Endothelial cell of umbilical vein (primary cell): ENCODE results near the gene LYPD5. TPM values are rescaled to one million over a fixed set of nuclear protein-coding genes. Genes with fewer than 3 reads are reported as not detected.

Experiments
- BruUV-seq: library from RNA; stranded (reverse); fragments of 400-500 nt; replicated peaks from 2 replicates; lab custom pipeline; 2021; lab: Mats Ljungman, UMichigan
- CTCF ChIA-PET: fragments of 300-600, 350-600 bp; sonication (Branson Sonifier 250); formaldehyde crosslinking; loops from one replicate; lab custom pipeline; 2021; ENCODE audit warnings: antibody characterized with exemption, inconsistent platforms; lab: Charles Lee
- POLR2A ChIA-PET: fragments of 300-600, 350-600 bp; sonication (Branson Sonifier 250); formaldehyde crosslinking; loops from one replicate; lab custom pipeline; 2021; ENCODE audit warnings: antibody characterized with exemption, inconsistent platforms; lab: Charles Lee
- DNase-seq: peaks from one replicate; pipeline ENCODE4 v3.0.0-alpha.2; 2011; ENCODE audit warnings: low read depth, low spot score
- FAIRE-seq: peaks from 2 replicates; lab custom pipeline; 2011; peaks lifted over from hg19 to GRCh38; lab: Jason Lieb, UNC
- H2AFZ ChIP-seq: 2 replicates; pipeline ENCODE4 v1.6.0; 2012; ENCODE audit warnings: low read depth, low read length, control low read depth, inconsistent platforms
- H3K27ac ChIP-seq: 2 replicates; pipeline ENCODE4 v1.5.1; 2011; ENCODE audit warnings: low read depth, mild to moderate bottlenecking, control low read depth, low read length, moderate library complexity; ENCODE audit not compliant: insufficient read depth
- H3K27me3 ChIP-seq, 2 experiments: 2 replicates each; pipeline versions ENCODE4 v1.6.0 to v1.6.1; 2011; ENCODE audit warnings: low read length in 2 of 2, mixed read lengths in 1 of 2; ENCODE audit not compliant: control insufficient read depth in 2 of 2, insufficient read depth in 2 of 2
- H3K36me3 ChIP-seq, 2 experiments: 2 replicates in 1 of 2; 3 replicates in 1 of 2; pipeline ENCODE4 v1.5.1; 2011; ENCODE audit warnings: low read length in 2 of 2, mild to moderate bottlenecking in 1 of 2, moderate library complexity in 1 of 2; ENCODE audit not compliant: control insufficient read depth in 2 of 2, insufficient read depth in 2 of 2; ENCODE audit errors: extremely low read depth in 1 of 2
- H3K4me1 ChIP-seq: 3 replicates; pipeline ENCODE4 v1.5.1; 2011; ENCODE audit warnings: mild to moderate bottlenecking, low read length; ENCODE audit not compliant: control insufficient read depth, insufficient read depth; ENCODE audit errors: extremely low read depth
- H3K4me2 ChIP-seq: 2 replicates; pipeline ENCODE4 v1.6.1; 2011; ENCODE audit warnings: low read length, control low read depth, mixed read lengths; ENCODE audit not compliant: insufficient read depth
- H3K4me3 ChIP-seq, 3 experiments: fragments of 200-600 bp in 1 of 3; sonication (generic), shearing (Covaris generic) in 1 of 3; replicated peaks in 1 of 3; 2 replicates each; pipeline ENCODE4 v1.5.1; 2011 to 2016; ENCODE audit warnings: control low read depth in 3 of 3, low read length in 3 of 3, mild to moderate bottlenecking in 2 of 3, inconsistent platforms in 1 of 3, low read depth in 1 of 3, moderate library complexity in 1 of 3; ENCODE audit not compliant: insufficient read depth in 1 of 3
- H3K79me2 ChIP-seq: 2 replicates; pipeline ENCODE4 v1.6.0; 2012; ENCODE audit warnings: low read length, inconsistent platforms; ENCODE audit not compliant: control insufficient read depth, insufficient read depth
- H3K9ac ChIP-seq: replicated peaks from 2 replicates; pipeline ENCODE3; 2011; ENCODE audit warnings: low read length, control low read depth; ENCODE audit not compliant: insufficient read depth; ENCODE audit errors: extremely low read depth
- H3K9me1 ChIP-seq: replicated peaks from 3 replicates; pipeline ENCODE4 v1.6.0; 2011; ENCODE audit warnings: mild to moderate bottlenecking, low read length; ENCODE audit not compliant: control insufficient read depth, insufficient read depth; ENCODE audit errors: extremely low read depth
- H3K9me3 ChIP-seq: replicated peaks from 2 replicates; pipeline ENCODE4 v1.5.1; 2012; ENCODE audit warnings: low read length, inconsistent platforms; ENCODE audit not compliant: control insufficient read depth, insufficient read depth
- H4K20me1 ChIP-seq: replicated peaks from 2 replicates; pipeline ENCODE3; 2011; ENCODE audit warnings: mild to moderate bottlenecking, low read length; ENCODE audit not compliant: control insufficient read depth, insufficient read depth; ENCODE audit errors: extremely low read depth
- CTCF ChIP-seq, 2 donors: IDR thresholded peaks; 1 replicate in 1 of 2; 2 replicates in 1 of 2; pipeline ENCODE4 v1.5.1; 2011; ENCODE audit warnings: low read length in 2 of 2, mild to moderate bottlenecking in 2 of 2, moderate library complexity in 2 of 2, control low read depth in 1 of 2, inconsistent platforms in 1 of 2, low read depth in 1 of 2; ENCODE audit not compliant: insufficient read depth in 1 of 2; ENCODE audit errors: extremely low read depth in 1 of 2
- EZH2 ChIP-seq: IDR thresholded peaks from 2 replicates; pipeline ENCODE4 v1.6.1; 2012; ENCODE audit warnings: borderline replicate concordance, low read depth, mild to moderate bottlenecking, moderate library complexity, low read length, inconsistent platforms; ENCODE audit not compliant: severe bottlenecking
- FOS ChIP-seq: IDR thresholded peaks from 2 replicates; pipeline ENCODE4 v1.6.1; 2011; ENCODE audit warnings: mild to moderate bottlenecking, low read length, moderate library complexity, borderline replicate concordance; ENCODE audit not compliant: insufficient read depth
- GATA2 ChIP-seq: IDR thresholded peaks from 2 replicates; pipeline ENCODE4 v1.7.0; 2011; ENCODE audit warnings: low read depth, mild to moderate bottlenecking, moderate library complexity, mixed read lengths, low read length; ENCODE audit not compliant: insufficient read length, insufficient read depth
- JUN ChIP-seq: IDR thresholded peaks from 2 replicates; pipeline ENCODE4 v1.6.1; 2011; ENCODE audit warnings: borderline replicate concordance, low read depth; ENCODE audit not compliant: insufficient read length, insufficient read depth
- MAX ChIP-seq: IDR thresholded peaks from 2 replicates; pipeline ENCODE4 v1.6.1; 2011; ENCODE audit not compliant: insufficient read depth, insufficient read length
- MYC ChIP-seq: IDR thresholded peaks from one replicate; pipeline ENCODE4 v1.6.1; 2011; ENCODE audit warnings: mild to moderate bottlenecking, low read depth, low read length
- POLR2A ChIP-seq: IDR thresholded peaks from 2 replicates; pipeline ENCODE4 v1.6.1; 2012; ENCODE audit warnings: low read depth, mild to moderate bottlenecking, control low read depth, low read length
- POLR2AphosphoS5 ChIP-seq: IDR thresholded peaks from 2 replicates; pipeline ENCODE4 v1.6.1; 2012; ENCODE audit warnings: low read depth, mild to moderate bottlenecking, control low read depth, low read length, moderate library complexity; ENCODE audit not compliant: insufficient read depth
- dilution Hi-C: fragments of 300-500 bp; cut with MboI; formaldehyde crosslinking; loops from one replicate; pipeline ENCODE4 v1.15.0; 2019; ENCODE audit warnings: low sequenced_read_pairs; ENCODE audit not compliant: extremely low pct_ligation_motif_present
- intact Hi-C: fragments of 100-400 bp; cut with micrococcal nuclease; formaldehyde crosslinking; loops from one replicate; pipeline ENCODE4 v1.10.0; 2022
- polyA plus RNA-seq, 4 experiments: library from polyadenylated mRNA; depleted of rRNA in 3 of 4; stranded (reverse) in 3 of 4; unstranded in 1 of 4; fragments of >200 nt; gene quantifications; 2 replicates each; pipeline versions ENCODE4 v1.2.1 to v1.2.3, GENCODE V29; 2011 to 2012; ENCODE audit warnings: missing spikeins in 1 of 4
- total RNA-seq: library from RNA; stranded (reverse); gene quantifications from 2 replicates; pipeline ENCODE4 v1.2.3, GENCODE V29; 2021

LYPD5 gene
- total and polyA plus RNA-seq, 2 donors (not counting 3 experiments of a cell fraction or from before 2014, with no cell fraction given): 0.28 TPM; not detected in 1

DNA sequence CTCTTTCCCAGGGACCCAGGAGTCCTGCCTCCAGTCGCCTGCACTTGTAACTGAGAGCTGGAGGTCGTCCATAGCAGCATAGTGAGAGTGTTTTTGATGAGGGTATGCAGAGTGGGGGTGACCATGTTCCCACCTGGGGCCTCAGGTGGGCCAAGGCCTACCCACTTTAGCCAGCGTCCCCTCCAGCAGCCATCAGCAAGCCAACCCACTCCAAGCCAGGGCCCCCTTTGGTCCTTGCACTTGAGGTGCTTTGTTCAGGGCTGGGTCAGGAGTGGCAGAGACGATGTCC, 35.5 kb downstream of the LYPD5 start:
- no peak overlapping the region for H3K4me2 ChIP-seq
- H3K79me2 ChIP-seq: no peaks in the 10 kb centered on the region
- CTCF ChIA-PET: interaction anchor here (0.7 to 4.9 kb wide), 18 partner anchors 10 to 184 kb away, joined by 3 to 114 read pairs (median 6); partner anchors contain the start of genes PLAUR, SMG9 and ZNF221
- intact Hi-C loops: loop anchor here (1.0 to 5.0 kb wide), 4 partner anchors 8 to 184 kb away; no protein-coding TSS in a partner anchor
- no peak overlapping the region for H3K9ac ChIP-seq
- H3K36me3 ChIP-seq: no peaks in the 10 kb centered on the region
- dilution Hi-C loops: no loop called here
- no peak overlapping the region for H2AFZ ChIP-seq
- no peak for TF ChIP-seq MYC
- no peak for TF ChIP-seq FOS
- no peak for TF ChIP-seq EZH2
- TF ChIP-seq GATA2: no peak
- no peak for TF ChIP-seq MAX
- no peak for TF ChIP-seq JUN
- no peak for TF ChIP-seq POLR2AphosphoS5
- TF ChIP-seq CTCF (IDR thresholded peaks at IDR 0.05; ENCODE audit: extremely low read depth in 1 of 2, insufficient read depth in 1 of 2, low read depth in 1 of 2, low read length in 2 of 2): no peak
- no peak for TF ChIP-seq POLR2A
- BruUV-seq: no TSS peak
- no peaks in the 10 kb centered on the region for H3K9me3 ChIP-seq
- no peaks in the 10 kb centered on the region for H3K27me3 ChIP-seq
- peaks cover 17% of the 10 kb centered on the region for H3K4me1 ChIP-seq
- DNase-seq: no peak
- POLR2A ChIA-PET: interaction anchor here (0.9 kb wide), 1 partner anchor 22 kb away, joined by 3 read pairs; no protein-coding TSS in a partner anchor
- H3K4me3 ChIP-seq: no peak overlapping the region
- FAIRE-seq: no peak
- H4K20me1 ChIP-seq: no peaks in the 10 kb centered on the region
- H3K27ac ChIP-seq: no peak overlapping the region
- H3K9me1 ChIP-seq: no peaks in the 10 kb centered on the region
